HTR-8/SVneo (cell line): Measurements from ENCODE around the gene KDM3A.
A peak's percentile ranks its signal among the peaks of the same experiment; 100 is the strongest.

Experiments used
- DNase-seq: peaks from one replicate; pipeline ENCODE4 v3.0.0; 2011; ENCODE audit warnings: low spot score, mixed read lengths; ENCODE audit not compliant: insufficient read length
- FAIRE-seq: peaks from 2 replicates; lab custom pipeline; 2011; peaks lifted over from hg19 to GRCh38; lab: Jason Lieb, UNC

Gene KDM3A

DNA sequence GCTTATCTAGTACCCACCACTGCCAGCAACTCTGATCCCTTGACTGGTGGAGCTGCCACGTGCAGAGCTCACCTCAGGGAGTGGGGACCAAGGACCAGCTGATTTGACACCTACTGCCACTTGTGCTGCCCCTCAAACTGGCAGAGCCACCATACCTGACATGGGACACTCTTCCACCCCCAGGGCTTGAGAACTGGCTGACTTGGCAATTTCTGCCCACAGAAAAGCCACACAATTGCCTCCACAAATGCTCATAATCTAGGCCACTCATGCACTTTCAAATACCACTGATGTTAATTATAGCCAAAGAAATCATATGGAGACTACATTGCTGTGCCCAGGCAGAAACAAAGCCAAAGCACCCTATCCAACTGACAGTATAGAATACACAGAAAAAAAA is 11.8 kb upstream of the KDM3A start:
- DNase-seq (no peak), FAIRE-seq (no peak)

DNA sequence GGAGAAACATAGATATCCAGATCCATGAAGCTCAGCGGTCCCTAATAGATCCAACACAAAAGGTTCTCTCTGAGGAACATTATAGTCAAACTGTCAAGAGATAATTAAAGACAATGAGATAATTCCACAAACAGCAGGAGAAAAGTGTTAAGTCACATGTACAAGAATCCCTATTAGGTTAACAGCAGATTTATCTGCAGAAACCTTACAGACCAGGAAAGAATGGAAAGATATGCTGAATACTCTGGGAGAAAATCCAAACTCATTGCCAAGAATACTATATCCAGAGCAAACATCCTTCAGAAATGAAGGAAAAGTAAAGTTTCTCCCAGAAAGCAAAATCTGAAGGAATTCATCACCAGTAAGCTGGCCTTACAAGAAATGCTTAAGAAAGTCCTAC is 10.8 kb upstream of the KDM3A start:
- DNase-seq, result no peak
- no peak for FAIRE-seq

GRCh38 chr2:86433137-86433536 is 8.0 kb upstream of the KDM3A start:
- DNase-seq (no peak), FAIRE-seq (no peak)

- DNase-seq, result no peak
- FAIRE-seq, result no peak
These were observed 6.9 kb upstream of the KDM3A start for GRCh38 chr2:86434290-86434689.

GRCh38 chr2:86435531-86435930 is 5.6 kb upstream of the KDM3A start:
- FAIRE-seq, result no peak
- DNase-seq, result no peak

DNA sequence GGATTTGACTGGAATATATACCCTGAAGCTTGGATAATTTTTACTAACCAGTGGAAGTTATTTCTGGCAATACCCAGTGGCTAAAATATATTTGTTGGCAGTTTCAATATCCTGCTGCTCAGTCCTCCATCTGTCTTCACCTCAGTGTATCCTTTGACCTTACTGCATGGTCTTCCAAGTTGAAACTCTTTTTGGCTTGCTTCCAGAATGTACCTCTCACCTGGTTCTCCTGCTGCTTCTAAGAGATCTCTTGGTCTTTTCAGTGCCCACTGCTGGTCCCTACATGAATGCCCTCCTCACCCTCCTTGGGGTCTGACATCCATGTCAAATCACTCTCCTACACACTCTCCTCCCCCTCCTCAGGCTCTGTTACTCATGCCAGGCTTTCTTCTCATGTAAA is 4.8 kb upstream of the KDM3A start:
- FAIRE-seq, result no peak
- DNase-seq, result no peak

- DNase-seq, result no peak
- FAIRE-seq, result no peak
These were observed 1.1 kb upstream of the KDM3A start for GRCh38 chr2:86439879-86440630.

GRCh38 chr2:86441392-86441881 is 266 bp downstream of the KDM3A start:
- DNase-seq, result no peak
- no peak for FAIRE-seq

GRCh38 chr2:86441882-86442641 is 891 bp downstream of the KDM3A start:
- DNase-seq (peak; percentile 20), FAIRE-seq (peak; percentile 42)

DNA sequence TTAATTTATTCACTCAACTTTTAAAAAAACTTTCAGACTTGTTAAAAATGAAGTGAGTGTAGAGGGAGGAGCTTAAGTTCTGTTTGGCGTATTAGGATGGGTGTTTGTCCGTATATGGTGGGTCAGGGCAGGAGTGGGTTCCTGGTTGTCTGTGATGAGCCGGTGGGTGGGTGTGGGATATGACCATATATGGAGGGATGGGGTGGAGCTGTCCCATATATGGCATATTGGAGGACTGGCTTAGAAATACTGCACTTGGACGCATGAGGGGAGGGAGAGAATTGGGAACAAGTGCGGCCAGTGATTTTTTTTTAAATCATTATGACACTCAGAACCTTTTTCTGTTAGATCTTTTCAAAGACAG is 1.5 kb downstream of the KDM3A start:
- DNase-seq (peak; percentile 80), FAIRE-seq (peak; percentile 85)

DNA sequence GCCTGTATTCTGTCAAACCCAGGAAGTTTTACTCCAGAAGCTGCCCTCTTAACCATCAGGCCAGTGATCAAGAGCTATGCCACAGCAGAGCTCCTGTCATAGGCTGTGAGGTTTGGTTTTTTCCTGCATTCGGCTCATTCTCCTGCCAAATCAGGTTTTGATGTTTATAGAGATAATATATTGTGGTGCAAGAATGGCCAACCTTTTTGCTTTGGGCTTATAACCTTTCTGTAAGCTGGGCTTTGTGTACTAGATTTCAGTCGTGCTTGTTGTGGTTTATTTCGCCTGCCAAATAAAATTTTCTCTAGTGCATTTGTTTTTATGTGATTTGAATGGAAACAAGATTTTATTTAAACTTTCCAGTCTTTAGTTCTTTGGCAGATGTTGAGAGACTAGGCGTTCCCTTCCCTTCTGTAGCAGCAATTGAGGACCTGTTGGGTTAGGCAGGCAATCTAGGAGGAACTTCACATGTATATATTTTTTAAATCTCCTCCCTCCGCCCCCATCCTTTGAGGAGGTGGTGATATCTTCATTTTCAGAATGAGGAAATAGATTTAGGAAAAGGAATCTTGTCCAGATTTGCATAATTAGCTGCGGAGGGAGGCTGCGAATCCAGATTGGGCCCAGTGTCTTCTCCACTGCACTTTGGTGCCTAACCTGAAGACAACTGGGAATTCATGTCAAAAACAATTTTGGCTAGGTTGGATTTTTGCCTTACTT is 2.6 kb downstream of the KDM3A start:
- DNase-seq, result no peak
- no peak for FAIRE-seq

DNA sequence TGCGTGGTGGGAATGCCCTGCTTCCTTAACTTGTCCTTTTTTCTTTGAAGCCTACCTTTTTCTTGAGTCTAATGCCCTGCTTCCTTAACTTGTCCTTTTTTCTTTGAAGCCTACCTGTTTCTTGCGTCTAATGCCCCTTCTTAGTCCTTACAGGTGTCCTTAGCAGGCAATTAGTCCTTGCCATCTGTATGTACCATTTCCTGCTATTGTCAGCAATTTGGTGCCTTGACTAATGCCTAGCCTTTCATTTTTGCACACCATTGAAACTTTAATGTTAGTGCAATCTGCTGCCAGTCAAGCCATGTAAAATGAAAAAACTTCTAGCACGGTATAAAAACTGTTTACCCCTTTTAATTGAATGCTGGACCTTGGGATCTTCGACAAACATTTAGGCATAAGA is 4.3 kb downstream of the KDM3A start:
- no peak for FAIRE-seq

GRCh38 chr2:86446060-86446459 is 4.9 kb downstream of the KDM3A start:
- DNase-seq (no peak), FAIRE-seq (no peak)

More for the DNA sequence above, 4.3 kb downstream of the KDM3A start:
- DNase-seq, result no peak

GRCh38 chr2:86453836-86454235 is 12.7 kb downstream of the KDM3A start:
- DNase-seq, result no peak
- FAIRE-seq, result no peak

DNA sequence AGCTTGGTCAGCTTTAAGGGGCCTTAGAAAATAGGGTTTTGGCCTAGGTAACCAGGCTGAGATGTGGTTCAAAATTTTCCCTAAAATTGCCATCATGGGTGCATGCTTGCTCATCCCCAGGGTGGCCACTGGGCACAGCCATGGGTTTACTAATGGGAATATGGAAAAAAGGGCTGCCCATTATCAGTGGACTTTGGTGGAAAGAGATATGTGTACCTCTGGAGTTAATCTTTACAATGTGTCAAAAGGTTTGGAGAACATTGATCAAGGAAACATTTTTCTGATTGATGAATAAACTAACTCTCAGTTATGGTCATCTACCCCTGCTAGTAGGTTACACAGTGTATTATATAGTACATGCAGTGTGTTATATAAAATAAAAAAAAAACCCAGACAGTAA is 13.1 kb downstream of the KDM3A start:
- DNase-seq (no peak), FAIRE-seq (no peak)

DNA sequence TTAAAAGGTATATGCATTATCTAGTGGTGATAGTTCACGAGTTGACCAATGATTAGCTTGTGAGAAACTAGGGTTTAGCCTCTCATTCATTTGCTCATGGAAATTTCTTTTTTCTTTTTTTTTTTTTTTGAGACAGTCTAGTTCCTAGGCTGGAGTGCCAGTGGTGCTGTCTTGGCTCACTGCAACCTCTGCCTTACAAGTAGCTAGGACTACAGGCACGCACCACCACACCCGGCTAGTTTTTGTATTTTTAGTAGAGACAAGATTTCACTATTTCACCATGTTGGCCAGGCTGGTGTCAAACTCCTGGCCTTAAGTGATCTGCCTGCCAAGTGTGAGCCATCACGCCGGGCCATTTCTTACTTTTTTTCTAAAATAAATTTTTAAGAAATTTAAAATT is 14.0 kb downstream of the KDM3A start:
- no peak for DNase-seq
- FAIRE-seq, result no peak

- FAIRE-seq, result no peak
- no peak for DNase-seq
These were observed 20.0 kb downstream of the KDM3A start for GRCh38 chr2:86461042-86461743.

GRCh38 chr2:86464652-86465051 is 23.5 kb downstream of the KDM3A start:
- DNase-seq (no peak), FAIRE-seq (no peak)

DNA sequence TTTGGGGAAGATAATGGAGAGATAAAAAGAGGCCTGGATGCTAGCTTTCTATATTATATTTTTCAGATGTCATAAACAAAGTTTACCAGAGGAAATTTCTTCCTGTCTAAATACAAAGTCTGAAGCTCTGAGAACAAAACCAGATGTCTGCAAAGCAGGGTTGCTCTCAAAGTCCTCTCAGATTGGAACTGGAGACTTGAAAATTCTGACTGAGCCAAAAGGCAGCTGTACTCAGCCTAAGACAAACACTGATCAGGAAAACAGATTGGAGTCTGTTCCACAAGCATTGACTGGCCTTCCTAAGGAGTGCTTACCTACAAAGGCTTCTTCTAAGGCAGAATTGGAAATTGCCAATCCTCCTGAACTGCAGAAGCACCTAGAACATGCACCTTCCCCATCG is 25.1 kb downstream of the KDM3A start:
- DNase-seq, result no peak
- no peak for FAIRE-seq
